Mesodermal cell (in vitro differentiated cells): ENCODE data around the gene OPRM1.

Experiments
- H3K27ac ChIP-seq: 2 replicates; pipeline ENCODE4 v1.7.0; 2013; ENCODE audit warnings: mild to moderate bottlenecking, low read depth, low read length, moderate library complexity; ENCODE audit not compliant: severe bottlenecking
- H3K36me3 ChIP-seq: 2 replicates; pipeline ENCODE4 v1.7.1; 2013; ENCODE audit warnings: mild to moderate bottlenecking, low read length, moderate library complexity; ENCODE audit not compliant: control insufficient read depth, insufficient read depth
- H3K4me1 ChIP-seq: one replicate; pipeline ENCODE4 v1.7.1; 2013; ENCODE audit warnings: mild to moderate bottlenecking, low read length; ENCODE audit not compliant: insufficient read depth, control insufficient read depth, poor library complexity, severe bottlenecking
- H3K4me3 ChIP-seq: 2 replicates; pipeline ENCODE4 v1.7.0; 2013; ENCODE audit warnings: low read length, control low read depth, mild to moderate bottlenecking; ENCODE audit not compliant: insufficient read depth, poor library complexity, severe bottlenecking; ENCODE audit errors: extremely low read depth
- H3K9me3 ChIP-seq: 2 replicates; pipeline ENCODE4 v1.7.1; 2013; ENCODE audit warnings: mild to moderate bottlenecking, low read length, moderate library complexity; ENCODE audit not compliant: control insufficient read depth
- WGBS, 2 experiments: methylation state at CpG; one replicate each; pipeline ENCODE4 v1.1.5; 2013; ENCODE audit warnings: missing lambda C conversion rate in 2 of 2; ENCODE audit not compliant: insufficient coverage in 2 of 2; 5-methylcytosine and 5-hydroxymethylcytosine counted together

Gene OPRM1

GRCh38 chr6:154112181-154112809, 73.3 kb downstream of the OPRM1 start:
- H3K4me1 ChIP-seq: no peaks in the 10 kb centered on the region
- WGBS, 2 experiments: 91 to 92% methylated on average over 1 to 2 of the region's 2 CpGs
- no peaks in the 10 kb centered on the region for H3K9me3 ChIP-seq
- no peak overlapping the region for H3K27ac ChIP-seq
- no peaks in the 10 kb centered on the region for H3K36me3 ChIP-seq
- H3K4me3 ChIP-seq: no peak overlapping the region

GRCh38 chr6:154113392-154113791, 74.4 kb downstream of the OPRM1 start:
- H3K4me3 ChIP-seq: no peak overlapping the region
- H3K36me3 ChIP-seq: no peaks in the 10 kb centered on the region
- H3K4me1 ChIP-seq: no peaks in the 10 kb centered on the region
- no peak overlapping the region for H3K27ac ChIP-seq
- H3K9me3 ChIP-seq: no peaks in the 10 kb centered on the region
- 74 to 96% methylated on average over 2 to 3 of the region's 3 CpGs for WGBS, 2 experiments

GRCh38 chr6:154117485-154117884, 78.4 kb downstream of the OPRM1 start:
- WGBS, 2 experiments: 85 to 100% methylated on average over 1 to 4 of the region's 4 CpGs
- Histone ChIP-seq H3K4me1 (no peaks in the 10 kb centered on the region), H3K27ac (no peak overlapping the region), H3K36me3 (no peaks in the 10 kb centered on the region), H3K9me3 (peaks cover 7% of the 10 kb centered on the region), H3K4me3 (no peak overlapping the region)

- 63 to 77% methylated on average over 2 of the region's 2 CpGs for WGBS, 2 experiments
- H3K4me3 ChIP-seq: no peak overlapping the region
- peaks cover 9% of the 10 kb centered on the region for H3K9me3 ChIP-seq
- H3K36me3 ChIP-seq: no peaks in the 10 kb centered on the region
- H3K27ac ChIP-seq: peak overlapping the region; percentile 60
- no peaks in the 10 kb centered on the region for H3K4me1 ChIP-seq
Observed at GRCh38 chr6:154122195-154122925, 83.3 kb downstream of the OPRM1 start.

- Histone ChIP-seq H3K4me3 (no peak overlapping the region), H3K36me3 (no peaks in the 10 kb centered on the region), H3K27ac (peak overlapping the region; percentile 60), H3K4me1 (no peaks in the 10 kb centered on the region), H3K9me3 (peaks cover 9% of the 10 kb centered on the region)
- 85 to 86% methylated on average over 5 to 7 of the region's 8 CpGs for WGBS, 2 experiments
Observed at GRCh38 chr6:154123155-154123956, 84.3 kb downstream of the OPRM1 start.

- Histone ChIP-seq H3K9me3 (peaks cover 9% of the 10 kb centered on the region), H3K36me3 (no peaks in the 10 kb centered on the region), H3K4me3 (no peak overlapping the region), H3K27ac (no peak overlapping the region), H3K4me1 (no peaks in the 10 kb centered on the region)
- no CpG with 5 or more reads among the region's 2 CpGs for WGBS, 2 experiments
Observed at GRCh38 chr6:154125421-154125820, 86.4 kb downstream of the OPRM1 start.

GRCh38 chr6:154127657-154128056, 88.6 kb downstream of the OPRM1 start:
- Histone ChIP-seq H3K4me1 (no peaks in the 10 kb centered on the region), H3K9me3 (peaks cover under 1% of the 10 kb centered on the region), H3K27ac (no peak overlapping the region), H3K4me3 (no peak overlapping the region), H3K36me3 (no peaks in the 10 kb centered on the region)
- 33% methylated on average over 1 of the region's 2 CpGs; no CpG with 5 or more reads in 1 of the 2 experiments for WGBS, 2 experiments

- no peak overlapping the region for H3K4me3 ChIP-seq
- no peaks in the 10 kb centered on the region for H3K4me1 ChIP-seq
- 92 to 96% methylated on average over 2 to 3 of the region's 8 CpGs for WGBS, 2 experiments
- H3K36me3 ChIP-seq: no peaks in the 10 kb centered on the region
- no peaks in the 10 kb centered on the region for H3K9me3 ChIP-seq
- H3K27ac ChIP-seq: no peak overlapping the region
Observed at GRCh38 chr6:154134471-154135147, 95.6 kb downstream of the OPRM1 start.

- 96 to 100% methylated on average over 4 to 6 of the region's 6 CpGs for WGBS, 2 experiments
- Histone ChIP-seq H3K27ac (no peak overlapping the region), H3K9me3 (no peaks in the 10 kb centered on the region), H3K4me1 (no peaks in the 10 kb centered on the region), H3K4me3 (no peak overlapping the region), H3K36me3 (no peaks in the 10 kb centered on the region)
Observed at GRCh38 chr6:154138793-154139192, 99.8 kb downstream of the OPRM1 start.

- no peak overlapping the region for H3K27ac ChIP-seq
- H3K4me1 ChIP-seq: no peaks in the 10 kb centered on the region
- H3K9me3 ChIP-seq: no peaks in the 10 kb centered on the region
- 74 to 79% methylated on average over 3 to 6 of the region's 6 CpGs for WGBS, 2 experiments
- H3K4me3 ChIP-seq: no peak overlapping the region
- H3K36me3 ChIP-seq: no peaks in the 10 kb centered on the region
Observed at GRCh38 chr6:154139892-154140291, 100.9 kb downstream of the OPRM1 start.
